Measurements from ENCODE around the gene ZNF778.
"Not testable (repeated sequence)": the region's sequence is repeated elsewhere in the genome, so short reads cannot be mapped to it uniquely, and the experiment has no call there.

ZNF778 gene

DNA sequence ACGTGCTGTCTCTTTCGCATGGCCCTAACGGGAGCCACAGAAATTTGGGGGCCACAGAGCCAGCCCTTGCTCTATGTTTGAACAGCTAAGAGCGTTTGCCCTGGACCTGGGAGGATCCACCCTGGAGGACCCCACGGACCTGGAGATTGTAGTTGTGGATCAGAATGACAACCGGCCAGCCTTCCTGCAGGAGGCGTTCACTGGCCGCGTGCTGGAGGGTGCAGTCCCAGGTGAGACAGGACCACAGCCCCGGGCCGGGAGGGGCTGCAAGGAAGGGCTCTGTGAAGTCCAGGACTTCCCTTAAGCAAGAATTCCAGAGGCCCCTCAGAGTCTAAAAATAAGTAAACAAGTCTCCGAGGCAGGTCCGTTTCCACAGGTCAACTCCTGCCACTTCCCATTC, 34.0 kb upstream of the ZNF778 start:
- FAIRE-seq: no peak

DNA sequence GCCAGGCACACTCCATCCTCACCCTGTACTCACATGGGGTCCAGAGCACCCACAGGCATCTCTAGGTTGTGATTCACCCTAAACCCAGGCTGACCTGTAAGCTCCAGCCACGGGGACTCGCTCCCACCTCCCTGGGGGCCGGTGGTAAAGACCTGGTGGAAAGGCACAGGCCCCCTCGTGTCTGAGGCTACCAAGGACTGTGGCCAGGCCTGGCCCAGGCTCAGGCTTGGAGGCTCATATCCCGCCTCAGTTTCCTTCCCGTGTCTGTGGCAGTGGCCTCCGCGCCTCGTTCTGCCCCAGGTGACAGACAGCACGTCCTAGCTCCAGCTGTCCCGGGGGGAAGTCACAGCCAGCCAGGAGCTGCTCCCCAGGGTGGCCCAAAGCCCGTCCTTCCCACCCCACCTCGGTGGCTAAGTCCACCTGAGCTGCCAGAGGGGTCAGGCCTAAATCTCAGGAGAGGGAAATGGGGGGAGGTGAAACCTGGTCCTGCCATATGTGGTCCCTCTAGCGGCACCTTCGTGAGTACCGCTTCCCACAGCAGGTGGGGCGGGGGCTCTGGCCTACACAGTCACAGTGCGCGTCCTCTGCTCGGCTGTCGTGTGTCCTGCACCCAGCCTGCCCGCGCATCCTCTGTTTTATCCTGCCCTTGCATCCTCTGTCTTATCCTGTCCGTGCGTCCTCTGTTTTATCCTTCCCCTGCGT, 33.4 kb upstream of the ZNF778 start:
- no peak for FAIRE-seq

DNA sequence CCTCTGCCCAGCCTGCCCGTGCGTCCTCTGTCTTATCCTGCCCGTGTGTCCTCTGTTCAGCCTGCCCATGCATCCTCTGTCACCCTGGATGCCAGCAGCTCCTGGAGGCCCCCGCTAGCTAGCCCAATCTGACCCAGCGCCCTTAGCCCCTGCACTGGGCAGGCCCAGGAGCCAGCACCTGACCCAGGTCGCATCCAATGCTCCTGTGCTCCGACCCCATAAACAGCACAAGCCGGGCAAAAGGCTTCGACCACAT, 32.9 kb upstream of the ZNF778 start:
- FAIRE-seq: no peak

DNA sequence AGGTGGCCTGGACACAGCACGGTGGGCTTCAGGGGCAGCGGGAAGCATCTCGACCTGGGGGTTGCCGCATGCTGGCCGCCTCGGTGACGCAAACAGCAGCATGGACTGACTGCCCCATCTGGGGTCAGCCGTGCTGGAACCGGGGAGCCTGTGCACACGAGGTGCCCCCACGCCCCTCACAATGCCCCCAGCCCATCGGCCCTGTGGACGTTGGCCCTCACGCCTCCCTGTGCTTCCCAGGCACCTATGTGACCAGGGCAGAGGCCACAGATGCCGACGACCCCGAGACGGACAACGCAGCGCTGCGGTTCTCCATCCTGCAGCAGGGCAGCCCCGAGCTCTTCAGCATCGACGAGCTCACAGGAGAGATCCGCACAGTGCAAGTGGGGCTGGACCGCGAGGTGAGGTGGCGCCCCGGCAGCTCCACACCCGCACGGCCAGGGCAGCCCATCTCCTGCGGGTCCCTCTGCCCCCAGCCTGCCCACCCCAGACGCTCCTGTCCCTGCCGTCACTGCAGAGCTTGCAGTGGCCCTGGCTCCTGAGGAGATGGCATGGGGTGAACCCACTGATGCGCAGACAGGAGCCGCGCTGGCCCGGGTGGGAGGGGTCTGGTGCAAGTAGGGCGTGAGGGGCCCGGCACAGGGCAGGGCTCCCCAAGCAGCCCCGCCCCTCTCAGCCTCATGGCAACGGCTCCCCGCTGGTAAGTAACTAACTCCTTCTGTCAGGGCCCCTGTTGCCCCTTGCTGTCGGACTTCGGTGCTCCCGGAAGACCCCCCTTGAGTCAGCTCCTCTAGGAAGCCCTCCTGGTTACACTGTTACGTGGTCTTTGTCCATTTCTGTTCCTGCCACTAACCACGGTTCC, 32.3 kb upstream of the ZNF778 start:
- no peak for FAIRE-seq

DNA sequence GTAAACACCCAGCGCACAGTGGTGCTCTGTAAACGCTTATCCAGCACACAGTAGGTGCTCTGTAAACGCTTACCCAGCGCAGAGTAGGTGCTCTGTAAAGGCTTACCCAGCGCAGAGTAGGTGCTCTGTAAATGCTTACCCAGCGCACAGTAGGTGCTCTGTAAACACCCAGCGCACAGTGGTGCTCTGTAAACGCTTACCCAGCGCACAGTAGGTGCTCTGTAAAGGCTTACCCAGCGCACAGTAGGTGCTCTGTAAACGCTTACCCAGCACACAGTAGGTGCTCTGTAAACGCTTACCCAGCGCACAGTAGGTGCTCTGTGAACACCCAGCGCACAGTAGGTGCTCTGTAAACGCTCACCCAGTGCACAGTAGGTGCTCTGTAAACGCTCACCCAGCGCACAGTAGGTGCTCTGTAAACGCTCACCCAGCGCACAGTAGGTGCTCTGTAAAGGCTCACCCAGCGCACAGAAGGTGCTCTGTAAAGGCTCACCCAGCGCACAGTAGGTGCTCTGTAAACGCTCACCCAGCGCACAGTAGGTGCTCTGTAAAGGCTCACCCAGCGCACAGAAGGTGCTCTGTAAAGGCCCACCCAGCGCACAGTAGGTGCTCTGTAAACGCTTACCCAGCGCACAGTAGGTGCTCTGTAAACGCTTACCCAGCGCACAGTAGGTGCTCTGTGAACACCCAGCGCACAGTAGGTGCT, 31.5 kb upstream of the ZNF778 start:
- not testable (repeated sequence) for FAIRE-seq

DNA sequence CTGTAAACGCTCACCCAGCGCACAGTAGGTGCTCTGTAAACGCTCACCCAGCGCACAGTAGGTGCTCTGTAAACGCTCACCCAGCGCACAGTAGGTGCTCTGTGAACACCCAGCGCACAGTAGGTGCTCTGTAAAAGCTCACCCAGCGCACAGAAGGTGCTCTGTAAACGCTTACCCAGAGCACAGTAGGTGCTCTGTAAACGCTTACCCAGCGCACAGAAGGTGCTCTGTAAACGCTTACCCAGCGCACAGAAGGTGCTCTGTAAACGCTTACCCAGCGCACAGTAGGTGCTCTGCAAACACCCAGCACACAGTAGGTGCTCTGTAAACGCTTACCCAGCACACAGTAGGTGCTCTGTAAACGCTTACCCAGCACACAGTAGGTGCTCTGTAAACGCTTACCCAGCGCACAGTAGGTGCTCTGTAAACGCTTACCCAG, 30.9 kb upstream of the ZNF778 start:
- not testable (repeated sequence) for FAIRE-seq

DNA sequence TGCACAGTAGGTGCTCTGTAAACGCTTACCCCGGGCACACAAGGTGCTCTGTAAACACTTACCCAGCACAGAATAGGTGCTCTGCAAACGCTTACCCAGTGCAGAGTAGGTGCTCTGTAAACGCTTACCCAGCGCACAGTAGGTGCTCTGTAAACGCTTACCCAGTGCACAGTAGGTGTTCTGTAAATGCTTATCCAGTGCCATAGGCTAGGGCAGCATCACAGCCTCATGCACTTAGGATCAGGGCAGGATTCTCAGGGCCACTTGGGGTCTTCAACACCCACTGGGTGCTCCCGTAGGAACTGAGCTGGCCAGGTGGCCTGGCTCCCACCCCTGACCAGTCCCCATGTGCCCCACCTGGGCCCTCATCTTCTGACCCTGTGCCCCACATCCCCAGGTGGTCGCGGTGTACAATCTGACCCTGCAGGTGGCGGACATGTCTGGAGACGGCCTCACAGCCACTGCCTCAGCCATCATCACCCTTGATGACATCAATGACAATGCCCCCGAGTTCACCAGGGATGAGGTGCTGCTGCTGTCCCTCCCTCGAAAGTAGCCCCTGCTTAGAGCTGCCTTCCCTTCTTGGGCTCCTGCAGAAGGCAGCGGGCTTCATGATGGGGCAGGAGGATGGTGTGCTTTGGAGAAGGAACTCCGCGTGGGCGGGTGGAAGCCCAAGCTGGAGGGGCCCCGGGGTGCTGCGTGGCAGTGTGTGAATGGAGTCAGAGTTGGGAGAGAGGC, 30.3 kb upstream of the ZNF778 start:
- FAIRE-seq: no peak

DNA sequence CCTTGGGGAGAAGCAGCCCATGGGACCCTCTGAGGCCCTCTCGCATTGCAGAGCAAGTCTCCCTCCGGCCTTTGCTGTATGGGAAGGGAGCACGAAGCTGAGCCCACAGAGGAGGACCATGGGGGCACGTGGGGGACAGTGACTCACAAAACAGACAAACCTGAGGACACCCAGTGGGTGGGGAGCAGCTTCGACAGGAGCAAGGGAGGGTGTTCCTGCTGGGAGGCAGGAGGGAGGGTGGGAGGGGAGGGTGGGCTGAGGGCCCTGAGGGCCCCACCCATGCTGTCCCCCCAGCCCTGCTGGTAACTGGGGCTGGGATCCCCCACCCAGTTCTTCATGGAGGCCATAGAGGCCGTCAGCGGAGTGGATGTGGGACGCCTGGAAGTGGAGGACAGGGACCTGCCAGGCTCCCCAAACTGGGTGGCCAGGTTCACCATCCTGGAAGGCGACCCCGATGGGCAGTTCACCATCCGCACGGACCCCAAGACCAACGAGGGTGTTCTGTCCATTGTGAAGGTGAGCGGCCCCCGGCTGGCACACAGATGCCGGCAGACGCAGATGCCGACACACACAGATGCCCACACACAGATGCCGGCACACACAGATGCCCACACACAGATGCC, 29.6 kb upstream of the ZNF778 start:
- FAIRE-seq: no peak

DNA sequence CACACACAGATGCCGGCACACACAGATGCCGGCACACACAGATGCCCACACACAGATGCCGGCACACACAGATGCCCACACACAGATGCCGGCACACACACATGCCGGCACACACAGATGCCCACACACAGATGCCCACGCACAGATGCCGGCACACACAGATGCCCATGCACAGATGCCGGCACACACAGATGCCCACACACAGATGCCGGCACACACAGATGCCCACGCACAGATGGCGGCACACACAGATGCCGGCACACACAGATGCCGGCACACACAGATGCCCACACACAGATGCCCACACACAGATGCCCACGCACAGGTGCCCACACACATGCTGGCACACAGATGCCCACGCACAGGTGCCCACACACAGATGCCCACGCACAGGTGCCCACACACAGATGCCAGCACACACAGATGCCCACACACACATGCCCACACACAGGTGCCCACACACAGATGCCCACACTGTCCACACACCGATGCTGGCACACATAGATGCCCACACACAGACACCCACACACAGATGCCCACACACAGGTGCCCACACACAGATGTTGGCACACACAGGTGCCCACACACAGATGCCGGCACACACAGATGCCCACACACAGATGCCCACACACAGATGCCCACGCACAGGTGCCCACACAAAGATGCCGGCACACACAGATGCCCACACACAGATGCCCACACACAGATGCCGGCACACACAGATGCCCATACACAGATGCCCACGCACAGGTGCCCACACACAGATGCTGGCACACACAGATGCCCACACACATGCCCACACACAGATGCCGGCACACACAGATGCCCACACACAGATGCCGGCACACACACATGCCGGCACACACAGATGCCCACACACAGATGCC, 28.8 kb upstream of the ZNF778 start:
- FAIRE-seq: not testable (repeated sequence)

DNA sequence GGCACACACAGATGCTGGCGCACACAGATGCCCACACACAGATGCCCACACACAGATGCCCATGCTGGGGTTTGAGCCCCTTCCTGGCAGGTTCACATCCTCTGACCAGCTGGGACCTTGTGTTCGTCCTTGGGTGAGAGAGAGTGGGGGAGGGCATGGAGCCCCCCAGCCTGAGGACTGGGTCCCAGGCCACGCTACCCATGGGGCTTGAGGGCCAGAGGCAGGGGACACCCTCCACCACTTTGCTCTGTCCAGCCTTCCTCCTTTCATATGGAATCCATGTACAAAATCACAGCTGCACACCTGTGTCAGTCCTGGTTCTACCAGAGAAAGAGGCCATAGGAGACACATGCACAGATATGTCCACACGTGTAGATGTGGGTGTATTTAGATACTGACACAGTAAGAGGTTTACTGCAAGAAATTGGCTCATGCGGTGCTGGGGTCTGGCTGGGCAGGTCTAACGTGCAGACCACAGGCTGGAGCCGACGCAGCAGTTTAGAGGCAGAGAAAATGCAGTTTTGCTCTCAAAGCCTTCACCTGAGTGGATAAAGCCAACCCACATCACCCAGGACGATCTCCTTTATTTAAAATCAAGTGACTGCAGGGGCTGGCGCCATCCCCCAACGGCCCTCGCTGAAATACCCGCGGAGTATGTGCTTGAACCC, 28.0 kb upstream of the ZNF778 start:
- no peak for FAIRE-seq

DNA sequence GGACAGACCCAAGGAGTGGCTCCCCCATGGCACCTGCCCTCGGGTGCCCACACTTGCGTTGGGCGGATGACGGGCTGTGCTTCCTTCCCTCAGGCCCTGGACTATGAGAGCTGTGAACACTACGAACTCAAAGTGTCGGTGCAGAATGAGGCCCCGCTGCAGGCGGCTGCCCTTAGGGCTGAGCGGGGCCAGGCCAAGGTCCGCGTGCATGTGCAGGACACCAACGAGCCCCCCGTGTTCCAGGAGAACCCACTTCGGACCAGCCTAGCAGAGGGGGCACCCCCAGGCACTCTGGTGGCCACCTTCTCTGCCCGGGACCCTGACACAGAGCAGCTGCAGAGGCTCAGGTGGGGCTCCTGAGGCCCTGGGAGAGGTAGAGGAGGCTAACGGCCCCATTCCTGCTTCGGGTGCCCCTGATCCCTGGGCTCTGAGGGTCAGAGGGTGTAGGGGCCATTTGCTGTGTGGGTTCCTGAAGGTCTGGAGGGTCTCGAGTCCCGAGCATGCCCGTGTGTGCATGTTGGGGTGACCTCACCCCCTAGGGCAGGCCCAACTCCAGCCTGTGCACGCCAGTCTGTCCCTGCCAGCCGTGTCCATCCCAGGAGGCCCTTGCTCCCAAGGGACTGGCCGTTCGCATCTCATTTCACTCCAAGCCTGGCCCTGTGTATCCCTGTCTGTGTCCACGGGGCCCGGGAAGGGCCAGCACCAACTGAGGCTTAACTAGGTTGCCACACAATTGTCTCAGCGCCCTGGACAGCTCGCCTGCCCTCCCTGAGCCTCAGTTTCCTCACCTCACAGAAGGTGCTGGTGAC, 27.1 kb upstream of the ZNF778 start:
- FAIRE-seq: no peak

DNA sequence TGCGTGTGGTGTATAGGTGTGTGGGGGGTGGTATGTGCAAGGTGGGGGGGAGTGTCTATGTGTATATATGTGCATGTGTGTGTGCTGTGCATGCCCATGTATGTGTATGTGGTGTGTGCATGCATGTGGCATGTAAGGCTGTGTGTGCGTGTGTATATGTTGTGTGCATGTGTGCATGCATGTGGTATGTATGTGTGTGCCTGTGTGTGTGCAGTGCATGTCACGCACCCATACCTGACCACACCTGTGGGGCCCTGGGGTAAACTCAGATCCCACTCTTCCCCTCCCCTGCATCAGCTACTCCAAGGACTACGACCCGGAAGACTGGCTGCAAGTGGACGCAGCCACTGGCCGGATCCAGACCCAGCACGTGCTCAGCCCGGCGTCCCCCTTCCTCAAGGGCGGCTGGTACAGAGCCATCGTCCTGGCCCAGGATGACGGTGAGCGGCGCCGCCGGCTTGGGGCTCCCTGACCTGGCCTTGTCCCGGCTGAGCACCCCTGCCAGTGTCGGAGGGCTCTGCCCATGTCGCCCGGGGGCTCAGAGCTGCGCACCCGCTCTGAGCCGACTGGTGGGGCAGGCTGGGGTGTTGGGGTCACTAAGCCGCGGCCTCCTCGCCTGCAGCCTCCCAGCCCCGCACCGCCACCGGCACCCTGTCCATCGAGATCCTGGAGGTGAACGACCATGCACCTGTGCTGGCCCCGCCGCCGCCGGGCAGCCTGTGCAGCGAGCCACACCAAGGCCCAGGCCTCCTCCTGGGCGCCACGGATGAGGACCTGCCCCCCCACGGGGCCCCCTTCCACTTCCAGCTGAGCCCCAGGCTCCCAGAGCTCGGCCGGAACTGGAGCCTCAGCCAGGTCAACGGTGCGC, 26.2 kb upstream of the ZNF778 start:
- no peak for FAIRE-seq

DNA sequence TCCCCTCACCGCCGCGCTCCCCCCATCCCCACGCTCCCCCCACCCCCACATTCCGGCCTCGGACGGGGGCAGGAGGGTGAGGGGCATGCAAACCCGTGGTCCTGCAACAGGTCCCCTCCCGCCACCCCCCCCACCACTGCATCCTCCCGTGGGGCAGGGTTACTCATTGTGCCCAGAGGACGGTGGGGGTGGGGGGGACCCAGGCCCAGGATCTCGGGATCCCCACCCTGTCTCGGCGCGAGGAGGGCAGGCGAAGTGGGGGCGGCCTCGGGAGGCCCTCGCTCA, 25.7 kb upstream of the ZNF778 start:
- FAIRE-seq: no peak

DNA sequence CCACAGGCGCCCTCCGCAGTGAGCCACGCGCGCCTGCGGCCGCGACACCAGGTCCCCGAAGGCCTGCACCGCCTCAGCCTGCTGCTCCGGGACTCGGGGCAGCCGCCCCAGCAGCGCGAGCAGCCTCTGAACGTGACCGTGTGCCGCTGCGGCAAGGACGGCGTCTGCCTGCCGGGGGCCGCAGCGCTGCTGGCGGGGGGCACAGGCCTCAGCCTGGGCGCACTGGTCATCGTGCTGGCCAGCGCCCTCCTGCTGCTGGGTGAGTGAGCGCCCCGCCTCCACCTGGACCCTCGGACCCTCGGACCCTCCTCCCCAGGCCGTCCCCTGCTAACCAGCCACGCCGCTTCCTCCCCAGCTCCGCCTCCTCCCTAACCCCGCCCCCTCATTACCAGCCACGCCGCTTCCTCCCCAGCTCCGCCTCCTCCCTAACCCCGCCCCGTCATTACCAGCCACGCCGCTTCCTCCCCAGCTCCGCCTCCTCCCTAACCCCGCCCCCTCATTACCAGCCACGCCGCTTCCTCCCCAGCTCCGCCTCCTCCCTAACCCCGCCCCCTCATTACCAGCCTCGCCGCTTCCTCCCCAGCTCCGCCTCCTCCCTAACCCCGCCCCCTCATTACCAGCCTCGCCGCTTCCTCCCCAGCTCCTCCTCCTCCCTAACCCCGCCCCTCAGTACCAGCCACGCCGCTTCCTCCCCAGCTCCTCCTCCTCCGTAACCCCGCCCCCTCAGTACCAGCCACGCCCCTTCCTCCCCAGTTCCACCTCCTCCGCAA, 25.1 kb upstream of the ZNF778 start:
- not testable (repeated sequence) for FAIRE-seq

DNA sequence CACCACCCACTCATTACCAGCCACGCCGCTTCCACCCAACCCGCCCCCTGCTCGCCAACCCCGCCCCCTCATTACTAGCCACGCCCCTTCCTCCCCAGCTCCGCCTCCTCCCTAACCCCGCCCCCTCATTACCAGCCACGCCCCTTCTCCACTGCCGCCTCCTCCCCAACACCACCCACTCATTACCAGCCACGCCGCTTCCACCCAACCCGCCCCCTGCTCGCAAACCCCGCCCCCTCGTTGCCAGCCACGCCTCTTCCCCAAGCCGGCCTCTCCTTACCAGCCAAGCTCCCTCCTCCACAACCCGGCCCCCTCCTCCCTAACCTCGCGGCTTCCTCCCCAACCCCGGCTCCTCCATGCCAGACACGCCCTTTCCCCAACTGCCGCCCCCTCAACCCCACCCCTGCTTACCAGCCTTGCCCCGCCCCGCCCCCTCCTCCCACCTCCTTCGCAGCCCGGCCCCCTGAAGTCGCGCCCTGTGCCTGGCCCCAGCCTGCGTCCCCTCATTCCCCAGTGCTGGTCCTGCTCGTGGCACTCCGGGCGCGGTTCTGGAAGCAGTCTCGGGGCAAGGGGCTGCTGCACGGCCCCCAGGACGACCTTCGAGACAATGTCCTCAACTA, 24.4 kb upstream of the ZNF778 start:
- FAIRE-seq: no peak

DNA sequence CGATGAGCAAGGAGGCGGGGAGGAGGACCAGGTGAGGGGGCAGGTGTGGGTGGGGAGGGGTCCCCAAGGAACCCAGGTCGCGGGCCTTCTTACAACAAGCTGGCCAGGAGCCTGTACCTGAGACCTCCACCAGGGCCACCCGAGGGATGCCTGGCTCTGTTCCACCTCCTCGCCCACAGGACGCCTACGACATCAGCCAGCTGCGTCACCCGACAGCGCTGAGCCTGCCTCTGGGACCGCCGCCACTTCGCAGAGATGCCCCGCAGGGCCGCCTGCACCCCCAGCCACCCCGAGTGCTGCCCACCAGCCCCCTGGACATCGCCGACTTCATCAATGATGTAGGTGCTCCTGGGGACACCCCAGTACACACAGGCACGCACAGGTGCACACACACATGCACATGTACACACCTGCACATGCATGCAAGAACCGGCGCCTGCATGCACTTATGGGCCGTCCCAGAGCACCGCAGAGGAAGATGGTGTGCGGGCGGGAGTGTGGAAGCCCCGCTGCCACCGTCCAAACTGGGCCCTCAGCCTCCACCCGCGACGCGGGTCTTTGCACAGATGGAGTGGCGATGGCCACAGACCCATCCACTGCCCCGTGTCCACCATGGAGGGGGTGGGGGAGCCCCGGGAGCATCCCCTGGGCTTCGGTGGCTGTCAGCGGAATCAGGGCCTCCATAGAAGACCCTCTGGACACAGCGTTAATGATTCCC, 23.8 kb upstream of the ZNF778 start:
- FAIRE-seq: no peak
